ENCODE measurements around the gene ERC2. TPM values are rescaled to one million over a fixed set of nuclear protein-coding genes. Genes with fewer than 3 reads are reported as not detected.
A peak's percentile ranks its signal among the peaks of the same experiment; 100 is the strongest.

ERC2 gene
- total and polyA plus RNA-seq, 2 donors (not counting 1 experiment from before 2014, with no cell fraction given), result 0.14 to 0.17 TPM

DNA sequence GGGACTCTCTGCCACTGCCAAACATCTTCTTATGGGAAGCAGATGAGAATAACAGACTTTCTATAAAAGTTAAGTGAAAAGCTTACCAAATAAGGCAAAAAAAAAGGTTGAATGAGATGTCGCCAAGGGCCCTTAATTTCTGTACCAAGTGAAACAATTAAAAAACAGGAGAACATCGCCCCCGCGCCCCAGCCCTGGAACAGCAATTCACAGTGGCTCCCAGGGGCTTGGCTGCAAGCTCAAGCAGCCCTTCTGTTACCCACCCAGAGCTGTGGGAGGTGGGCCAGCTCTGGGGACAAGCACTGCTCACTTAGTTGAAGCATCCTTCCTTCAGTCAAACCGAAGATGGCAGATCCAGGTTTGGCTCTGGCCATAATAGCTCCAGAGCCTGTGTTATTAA, 208.0 kb downstream of the ERC2 start:
- DNase-seq (ENCODE audit: low read depth in 2 of 2), result no peak
- no peaks in the 10 kb centered on the region for H4K20me1 ChIP-seq (ENCODE audit: control insufficient read depth, extremely low read depth, insufficient read depth, low read length)
- H3K79me2 ChIP-seq (ENCODE audit: control insufficient read depth, insufficient read depth, low read length), result no peaks in the 10 kb centered on the region
- no peaks in the 10 kb centered on the region for H3K27me3 ChIP-seq (ENCODE audit: control insufficient read depth, insufficient read depth, low read length)
- H3K4me3 ChIP-seq (replicated peaks in 1 of 4; ENCODE audit: control extremely low read depth in 1 of 4, insufficient read depth in 1 of 4, low read depth in 3 of 4, low read length in 4 of 4), result no peak overlapping the region
- no peak overlapping the region for H3K4me2 ChIP-seq (ENCODE audit: extremely low read depth, insufficient read depth, low read length)
- H3K9me3 ChIP-seq (ENCODE audit: control insufficient read depth, insufficient read depth, low read depth, low read length), result no peaks in the 10 kb centered on the region
- no peak for TF ChIP-seq EZH2 (IDR thresholded peaks at IDR 0.05; ENCODE audit: low read length, missing control alignments)
- TF ChIP-seq, protein P1, sequence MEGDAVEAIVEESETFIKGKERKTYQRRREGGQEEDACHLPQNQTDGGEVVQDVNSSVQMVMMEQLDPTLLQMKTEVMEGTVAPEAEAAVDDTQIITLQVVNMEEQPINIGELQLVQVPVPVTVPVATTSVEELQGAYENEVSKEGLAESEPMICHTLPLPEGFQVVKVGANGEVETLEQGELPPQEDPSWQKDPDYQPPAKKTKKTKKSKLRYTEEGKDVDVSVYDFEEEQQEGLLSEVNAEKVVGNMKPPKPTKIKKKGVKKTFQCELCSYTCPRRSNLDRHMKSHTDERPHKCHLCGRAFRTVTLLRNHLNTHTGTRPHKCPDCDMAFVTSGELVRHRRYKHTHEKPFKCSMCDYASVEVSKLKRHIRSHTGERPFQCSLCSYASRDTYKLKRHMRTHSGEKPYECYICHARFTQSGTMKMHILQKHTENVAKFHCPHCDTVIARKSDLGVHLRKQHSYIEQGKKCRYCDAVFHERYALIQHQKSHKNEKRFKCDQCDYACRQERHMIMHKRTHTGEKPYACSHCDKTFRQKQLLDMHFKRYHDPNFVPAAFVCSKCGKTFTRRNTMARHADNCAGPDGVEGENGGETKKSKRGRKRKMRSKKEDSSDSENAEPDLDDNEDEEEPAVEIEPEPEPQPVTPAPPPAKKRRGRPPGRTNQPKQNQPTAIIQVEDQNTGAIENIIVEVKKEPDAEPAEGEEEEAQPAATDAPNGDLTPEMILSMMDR (conservative IDR thresholded peaks at IDR 0.05 in 1 of 2, IDR thresholded peaks at IDR 0.05 in 1 of 2; ENCODE audit: low read depth in 1 of 2, low read length in 2 of 2), result no peak
- H3K36me3 ChIP-seq (ENCODE audit: control insufficient read depth, insufficient read depth, low read length), result no peaks in the 10 kb centered on the region
- H3K27ac ChIP-seq (ENCODE audit: insufficient read depth, low read length), result no peak overlapping the region
- H3K4me1 ChIP-seq (ENCODE audit: control insufficient read depth, extremely low read depth, insufficient read depth, low read length), result no peaks in the 10 kb centered on the region
- no peak overlapping the region for H2AFZ ChIP-seq (ENCODE audit: low read length)
- no peak overlapping the region for H3K9ac ChIP-seq (ENCODE audit: insufficient read depth, low read length)

DNA sequence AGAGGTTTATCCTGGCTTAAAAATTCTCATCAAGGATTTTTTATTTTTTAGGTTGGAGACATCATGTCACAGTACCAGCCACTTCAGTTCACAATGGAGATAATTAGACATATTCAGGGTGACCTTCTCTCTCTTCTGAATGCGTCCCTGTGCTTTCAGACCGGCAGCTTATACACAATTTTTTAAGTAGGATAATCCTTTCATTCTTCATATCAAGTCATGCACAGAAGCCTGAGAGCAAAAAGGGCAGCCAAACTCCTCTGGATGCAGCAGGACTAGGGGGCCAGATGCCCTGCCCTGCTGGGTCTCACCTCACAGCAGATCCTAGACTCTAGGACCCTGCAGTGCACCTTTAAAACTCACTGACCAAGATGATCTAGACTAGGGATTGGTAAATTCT, 210.4 kb downstream of the ERC2 start:
- no peak for TF ChIP-seq EZH2 (IDR thresholded peaks at IDR 0.05; ENCODE audit: low read length, missing control alignments)
- TF ChIP-seq, protein P1 (conservative IDR thresholded peaks at IDR 0.05 in 1 of 2, IDR thresholded peaks at IDR 0.05 in 1 of 2; ENCODE audit: low read depth in 1 of 2, low read length in 2 of 2), result no peak
- Histone ChIP-seq H3K9ac (ENCODE audit: insufficient read depth, low read length) (no peak overlapping the region), H2AFZ (ENCODE audit: low read length) (no peak overlapping the region), H3K27ac (ENCODE audit: insufficient read depth, low read length) (no peak overlapping the region), H3K36me3 (ENCODE audit: control insufficient read depth, insufficient read depth, low read length) (no peaks in the 10 kb centered on the region), H3K79me2 (ENCODE audit: control insufficient read depth, insufficient read depth, low read length) (no peaks in the 10 kb centered on the region), H3K4me2 (ENCODE audit: extremely low read depth, insufficient read depth, low read length) (no peak overlapping the region), H3K27me3 (ENCODE audit: control insufficient read depth, insufficient read depth, low read length) (no peaks in the 10 kb centered on the region), H3K4me3 (replicated peaks in 1 of 4; ENCODE audit: control extremely low read depth in 1 of 4, insufficient read depth in 1 of 4, low read depth in 3 of 4, low read length in 4 of 4) (no peak overlapping the region), H3K9me3 (ENCODE audit: control insufficient read depth, insufficient read depth, low read depth, low read length) (no peaks in the 10 kb centered on the region), H4K20me1 (ENCODE audit: control insufficient read depth, extremely low read depth, insufficient read depth, low read length) (no peaks in the 10 kb centered on the region), H3K4me1 (ENCODE audit: control insufficient read depth, extremely low read depth, insufficient read depth, low read length) (no peaks in the 10 kb centered on the region)
- DNase-seq (ENCODE audit: low read depth in 2 of 2), result no peak

DNA sequence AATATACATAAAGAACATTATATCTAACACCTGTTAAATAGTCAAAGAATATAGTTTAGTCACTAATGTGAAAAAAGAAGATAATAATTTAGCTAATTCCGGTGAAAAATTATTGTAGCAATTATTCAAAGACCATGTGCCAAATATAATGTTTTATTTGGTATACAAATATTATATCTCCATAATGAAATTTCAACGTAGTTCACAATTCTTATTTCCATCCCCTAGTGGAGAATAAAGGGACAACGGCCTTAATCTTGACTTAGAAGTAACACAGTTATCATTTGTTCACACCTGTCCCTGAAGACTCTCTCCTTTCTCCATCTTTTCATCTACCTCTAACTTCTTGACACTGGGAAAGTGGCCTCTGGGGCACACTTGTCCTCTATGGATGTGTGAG, 213.4 kb downstream of the ERC2 start:
- H3K36me3 ChIP-seq (ENCODE audit: control insufficient read depth, insufficient read depth, low read length), result no peaks in the 10 kb centered on the region
- H3K27me3 ChIP-seq (ENCODE audit: control insufficient read depth, insufficient read depth, low read length), result no peaks in the 10 kb centered on the region
- no peak overlapping the region for H3K27ac ChIP-seq (ENCODE audit: insufficient read depth, low read length)
- H3K9ac ChIP-seq (ENCODE audit: insufficient read depth, low read length), result no peak overlapping the region
- H3K9me3 ChIP-seq (ENCODE audit: control insufficient read depth, insufficient read depth, low read depth, low read length), result no peaks in the 10 kb centered on the region
- H3K4me3 ChIP-seq (replicated peaks in 1 of 4; ENCODE audit: control extremely low read depth in 1 of 4, insufficient read depth in 1 of 4, low read depth in 3 of 4, low read length in 4 of 4), result no peak overlapping the region
- no peak overlapping the region for H2AFZ ChIP-seq (ENCODE audit: low read length)
- no peaks in the 10 kb centered on the region for H4K20me1 ChIP-seq (ENCODE audit: control insufficient read depth, extremely low read depth, insufficient read depth, low read length)
- no peak overlapping the region for H3K4me2 ChIP-seq (ENCODE audit: extremely low read depth, insufficient read depth, low read length)
- TF ChIP-seq, protein P1 (conservative IDR thresholded peaks at IDR 0.05 in 1 of 2, IDR thresholded peaks at IDR 0.05 in 1 of 2; ENCODE audit: low read depth in 1 of 2, low read length in 2 of 2), result peak; percentile 25 to 42
- TF ChIP-seq EZH2 (IDR thresholded peaks at IDR 0.05; ENCODE audit: low read length, missing control alignments), result no peak
- no peaks in the 10 kb centered on the region for H3K4me1 ChIP-seq (ENCODE audit: control insufficient read depth, extremely low read depth, insufficient read depth, low read length)
- DNase-seq (ENCODE audit: low read depth in 2 of 2), result no peak
- no peaks in the 10 kb centered on the region for H3K79me2 ChIP-seq (ENCODE audit: control insufficient read depth, insufficient read depth, low read length)

All from fibroblast of lung (primary cell).